HEK293 (cell line): ENCODE measurements around the gene TSC22D3.

ENCODE experiments used
- EGR2 ChIP-seq: fragments of 450-650 bp; formaldehyde crosslinking; IDR thresholded peaks from 2 replicates; pipeline ENCODE4 v1.5.1; 2016; ENCODE audit warnings: low read depth, missing biosample characterization, missing genetic modification characterization
- GLIS1 ChIP-seq: fragments of 450-650 bp; formaldehyde crosslinking; IDR thresholded peaks from 2 replicates; pipeline ENCODE4 v1.5.1; 2016; ENCODE audit warnings: missing biosample characterization, missing genetic modification characterization
- GLIS2 ChIP-seq: fragments of 450-650 bp; formaldehyde crosslinking; IDR thresholded peaks from 2 replicates; pipeline ENCODE4 v1.5.1; 2016; ENCODE audit warnings: missing biosample characterization, missing genetic modification characterization
- IKZF3 ChIP-seq: fragments of 450-650 bp; IDR thresholded peaks from 2 replicates; pipeline ENCODE4 v1.5.0; 2018; ENCODE audit warnings: missing biosample characterization, mild to moderate bottlenecking, missing genetic modification characterization, moderate library complexity
- KLF16 ChIP-seq: fragments of 450-650 bp; formaldehyde crosslinking; IDR thresholded peaks from 2 replicates; pipeline ENCODE4 v1.5.1; 2017; ENCODE audit warnings: missing biosample characterization, missing genetic modification characterization
- SETDB1 ChIP-seq: IDR thresholded peaks from one replicate; pipeline ENCODE4 v1.6.1; 2017; ENCODE audit warnings: mild to moderate bottlenecking, low read length, moderate library complexity, mixed read lengths; ENCODE audit not compliant: insufficient read length
- SP2 ChIP-seq: fragments of 450-650 bp; formaldehyde crosslinking; IDR thresholded peaks from 2 replicates; pipeline ENCODE4 v1.5.1; 2016; ENCODE audit warnings: missing biosample characterization, missing genetic modification characterization
- SP3 ChIP-seq: fragments of 450-650 bp; formaldehyde crosslinking; IDR thresholded peaks from 2 replicates; pipeline ENCODE4 v1.5.1; 2016; ENCODE audit warnings: missing biosample characterization, missing genetic modification characterization
- SP7 ChIP-seq: fragments of 450-650 bp; formaldehyde crosslinking; IDR thresholded peaks from 2 replicates; pipeline ENCODE4 v1.5.1; 2016; ENCODE audit warnings: missing biosample characterization, missing genetic modification characterization
- TRIM28 ChIP-seq: IDR thresholded peaks from 2 replicates; pipeline ENCODE4 v1.6.1; 2011; ENCODE audit warnings: low read length, control low read depth, borderline replicate concordance
- WT1 ChIP-seq: fragments of 450-650 bp; formaldehyde crosslinking; IDR thresholded peaks from 2 replicates; pipeline ENCODE4 v1.5.1; 2016; ENCODE audit warnings: missing biosample characterization, missing genetic modification characterization
- ZBTB48 ChIP-seq: fragments of 450-650 bp; formaldehyde crosslinking; IDR thresholded peaks from 2 replicates; pipeline ENCODE4 v1.5.1; 2016; ENCODE audit warnings: missing biosample characterization, missing genetic modification characterization
- ZEB2 ChIP-seq: fragments of 450-650 bp; formaldehyde crosslinking; IDR thresholded peaks from 2 replicates; pipeline ENCODE4 v1.5.1; 2016; ENCODE audit warnings: missing biosample characterization, missing genetic modification characterization
- ZFP41 ChIP-seq: fragments of 450-650 bp; formaldehyde crosslinking; IDR thresholded peaks from 2 replicates; pipeline ENCODE4 v1.5.1; 2016; ENCODE audit warnings: missing biosample characterization, missing genetic modification characterization, borderline replicate concordance
- ZNF223 ChIP-seq: fragments of 450-650 bp; formaldehyde crosslinking; IDR thresholded peaks from 2 replicates; pipeline ENCODE4 v1.5.1; 2016; ENCODE audit warnings: missing biosample characterization, missing genetic modification characterization
- ZNF23 ChIP-seq: fragments of 450-650 bp; formaldehyde crosslinking; IDR thresholded peaks from 2 replicates; pipeline ENCODE4 v1.5.1; 2016; ENCODE audit warnings: missing biosample characterization, missing genetic modification characterization, borderline replicate concordance
- ZNF426 ChIP-seq: fragments of 450-650 bp; formaldehyde crosslinking; IDR thresholded peaks from 2 replicates; pipeline ENCODE4 v1.5.1; 2017; ENCODE audit warnings: missing biosample characterization, missing genetic modification characterization, mild to moderate bottlenecking, inconsistent platforms, moderate library complexity
- ZNF596 ChIP-seq: fragments of 450-650 bp; IDR thresholded peaks from 2 replicates; pipeline ENCODE4 v1.5.0; 2018; ENCODE audit warnings: missing biosample characterization, mild to moderate bottlenecking, missing genetic modification characterization, moderate library complexity
- ZNF660 ChIP-seq: fragments of 450-650 bp; IDR thresholded peaks from 2 replicates; pipeline ENCODE4 v1.5.1; 2018; ENCODE audit warnings: missing biosample characterization, mild to moderate bottlenecking, missing genetic modification characterization
- ZNF664 ChIP-seq: fragments of 450-650 bp; formaldehyde crosslinking; IDR thresholded peaks from 2 replicates; pipeline ENCODE4 v1.5.1; 2016; ENCODE audit warnings: missing biosample characterization, missing genetic modification characterization
- ZNF76 ChIP-seq: fragments of 450-650 bp; formaldehyde crosslinking; IDR thresholded peaks from 2 replicates; pipeline ENCODE4; 2016; ENCODE audit warnings: low read depth, missing biosample characterization, missing genetic modification characterization, borderline replicate concordance
- ZNF792 ChIP-seq: fragments of 450-650 bp; formaldehyde crosslinking; IDR thresholded peaks from 2 replicates; pipeline ENCODE4 v1.5.1; 2016; ENCODE audit warnings: missing biosample characterization, missing genetic modification characterization
- TF ChIP-seq, protein P1 (sequence below): fragments of 450-650 bp; formaldehyde crosslinking; IDR thresholded peaks from 2 replicates; pipeline ENCODE4 v1.5.1; 2016; ENCODE audit warnings: missing biosample characterization, missing genetic modification characterization
- TF ChIP-seq, protein P2 (sequence below): fragments of 450-650 bp; formaldehyde crosslinking; IDR thresholded peaks from 2 replicates; pipeline ENCODE4 v1.5.1; 2016; ENCODE audit warnings: missing biosample characterization, missing genetic modification characterization
- TF ChIP-seq, protein P3 (sequence below): fragments of 450-650 bp; formaldehyde crosslinking; IDR thresholded peaks from 2 replicates; pipeline ENCODE4 v1.5.1; 2016; ENCODE audit warnings: missing biosample characterization, missing genetic modification characterization
- TF ChIP-seq, protein P4 (sequence below): sonication (generic); formaldehyde crosslinking; IDR thresholded peaks from 2 replicates; pipeline ENCODE4 v1.8.1; 2022; ENCODE audit warnings: mild to moderate bottlenecking, moderate library complexity, missing genetic modification reagents
- TF ChIP-seq, protein P5 (sequence below): IDR thresholded peaks from 2 replicates; pipeline ENCODE4 v1.6.1; 2011; ENCODE audit warnings: mild to moderate bottlenecking, low read depth, low read length, borderline replicate concordance
- TF ChIP-seq, protein P6 (sequence below): fragments of 450-650 bp; formaldehyde crosslinking; IDR thresholded peaks from 2 replicates; pipeline ENCODE4 v1.5.1; 2017; ENCODE audit warnings: missing biosample characterization, missing genetic modification characterization
- TF ChIP-seq, protein P7 (sequence below): fragments of 450-650 bp; formaldehyde crosslinking; IDR thresholded peaks from 2 replicates; pipeline ENCODE4 v1.5.1; 2016; ENCODE audit warnings: missing biosample characterization, missing genetic modification characterization

TSC22D3 gene

DNA sequence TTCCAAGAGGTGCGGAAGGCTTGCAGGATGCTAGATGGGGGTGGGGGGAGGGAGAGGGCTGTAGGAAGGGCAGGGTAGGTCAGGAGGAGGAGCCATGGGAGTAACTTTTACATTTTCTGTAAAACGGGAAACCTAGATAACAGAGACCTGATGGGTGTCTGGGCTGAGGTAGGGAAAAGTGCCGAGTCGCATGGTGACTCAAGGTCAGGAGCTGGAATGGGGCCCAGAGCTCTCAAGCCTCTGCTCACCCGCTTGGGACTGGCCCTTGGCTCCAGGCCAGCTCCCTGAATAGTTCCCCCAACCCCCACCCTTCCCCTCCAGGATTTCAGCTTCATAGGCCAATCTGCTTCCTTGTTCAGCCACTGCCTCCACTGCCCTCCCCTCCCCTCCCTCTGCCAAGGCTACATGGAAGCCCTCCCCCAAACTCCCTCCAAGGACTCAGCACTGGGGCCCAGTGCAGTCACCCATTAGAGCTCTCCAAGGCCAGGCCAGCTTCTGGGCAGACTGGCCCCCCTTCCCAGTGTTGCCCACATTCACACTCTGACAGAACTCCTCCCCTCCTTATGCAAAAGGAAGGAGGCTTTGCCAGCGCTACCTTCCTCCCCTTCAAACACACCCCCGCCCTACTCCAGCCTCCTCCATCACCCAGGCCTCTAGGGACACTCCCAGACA is 43.6 kb downstream of the TSC22D3 start (continued):
- TF ChIP-seq SETDB1 (no peak), ZNF76 (tag by site-specific recombination) (peak; percentile 19; the same call in 1 of the 2 replicates), ZFP41 (tag by site-specific recombination) (no peak), SP2 (peak; percentile 60), ZNF792 (tag by site-specific recombination) (no peak), GLIS2 (peak; percentile 60), SP3 (peak; percentile 40; the same call in 1 of the 2 replicates), ZBTB48 (tag by site-specific recombination) (peak; percentile 90), KLF16 (tag by site-specific recombination) (0 out of 2 replicates have a peak, but pooled peaks have one; percentile 50), TRIM28 (no peak; the same call in 1 of the 2 replicates), ZNF426 (tag by site-specific recombination) (no peak), ZNF23 (tag by site-specific recombination) (no peak), ZNF664 (tag by site-specific recombination) (no peak), ZEB2 (tag by site-specific recombination) (0 out of 2 replicates have a peak, but pooled peaks have one; percentile 25), ZNF223 (tag by site-specific recombination) (peak; percentile 98), ZNF596 (tag by site-specific recombination) (no peak), ZNF660 (tag by site-specific recombination) (peak; percentile 71; the same call in 1 of the 2 replicates), WT1 (tag by site-specific recombination) (peak; percentile 86), EGR2 (peak; percentile 78), SP7 (tag by site-specific recombination) (peak; percentile 63), IKZF3 (tag by site-specific recombination) (peak; percentile 45; the same call in 1 of the 2 replicates), GLIS1 (0 out of 2 replicates have a peak, but pooled peaks have one; percentile 24)
- TF ChIP-seq, protein P1, sequence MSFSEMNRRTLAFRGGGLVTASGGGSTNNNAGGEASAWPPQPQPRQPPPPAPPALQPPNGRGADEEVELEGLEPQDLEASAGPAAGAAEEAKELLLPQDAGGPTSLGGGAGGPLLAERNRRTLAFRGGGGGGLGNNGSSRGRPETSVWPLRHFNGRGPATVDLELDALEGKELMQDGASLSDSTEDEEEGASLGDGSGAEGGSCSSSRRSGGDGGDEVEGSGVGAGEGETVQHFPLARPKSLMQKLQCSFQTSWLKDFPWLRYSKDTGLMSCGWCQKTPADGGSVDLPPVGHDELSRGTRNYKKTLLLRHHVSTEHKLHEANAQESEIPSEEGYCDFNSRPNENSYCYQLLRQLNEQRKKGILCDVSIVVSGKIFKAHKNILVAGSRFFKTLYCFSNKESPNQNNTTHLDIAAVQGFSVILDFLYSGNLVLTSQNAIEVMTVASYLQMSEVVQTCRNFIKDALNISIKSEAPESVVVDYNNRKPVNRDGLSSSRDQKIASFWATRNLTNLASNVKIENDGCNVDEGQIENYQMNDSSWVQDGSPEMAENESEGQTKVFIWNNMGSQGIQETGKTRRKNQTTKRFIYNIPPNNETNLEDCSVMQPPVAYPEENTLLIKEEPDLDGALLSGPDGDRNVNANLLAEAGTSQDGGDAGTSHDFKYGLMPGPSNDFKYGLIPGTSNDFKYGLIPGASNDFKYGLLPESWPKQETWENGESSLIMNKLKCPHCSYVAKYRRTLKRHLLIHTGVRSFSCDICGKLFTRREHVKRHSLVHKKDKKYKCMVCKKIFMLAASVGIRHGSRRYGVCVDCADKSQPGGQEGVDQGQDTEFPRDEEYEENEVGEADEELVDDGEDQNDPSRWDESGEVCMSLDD (tag by site-specific recombination): no peak
- TF ChIP-seq, protein P2, sequence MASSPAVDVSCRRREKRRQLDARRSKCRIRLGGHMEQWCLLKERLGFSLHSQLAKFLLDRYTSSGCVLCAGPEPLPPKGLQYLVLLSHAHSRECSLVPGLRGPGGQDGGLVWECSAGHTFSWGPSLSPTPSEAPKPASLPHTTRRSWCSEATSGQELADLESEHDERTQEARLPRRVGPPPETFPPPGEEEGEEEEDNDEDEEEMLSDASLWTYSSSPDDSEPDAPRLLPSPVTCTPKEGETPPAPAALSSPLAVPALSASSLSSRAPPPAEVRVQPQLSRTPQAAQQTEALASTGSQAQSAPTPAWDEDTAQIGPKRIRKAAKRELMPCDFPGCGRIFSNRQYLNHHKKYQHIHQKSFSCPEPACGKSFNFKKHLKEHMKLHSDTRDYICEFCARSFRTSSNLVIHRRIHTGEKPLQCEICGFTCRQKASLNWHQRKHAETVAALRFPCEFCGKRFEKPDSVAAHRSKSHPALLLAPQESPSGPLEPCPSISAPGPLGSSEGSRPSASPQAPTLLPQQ (tag by site-specific recombination): peak; percentile 91
- TF ChIP-seq, protein P3, sequence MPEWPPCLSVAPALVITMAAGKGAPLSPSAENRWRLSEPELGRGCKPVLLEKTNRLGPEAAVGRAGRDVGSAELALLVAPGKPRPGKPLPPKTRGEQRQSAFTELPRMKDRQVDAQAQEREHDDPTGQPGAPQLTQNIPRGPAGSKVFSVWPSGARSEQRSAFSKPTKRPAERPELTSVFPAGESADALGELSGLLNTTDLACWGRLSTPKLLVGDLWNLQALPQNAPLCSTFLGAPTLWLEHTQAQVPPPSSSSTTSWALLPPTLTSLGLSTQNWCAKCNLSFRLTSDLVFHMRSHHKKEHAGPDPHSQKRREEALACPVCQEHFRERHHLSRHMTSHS: no peak
- TF ChIP-seq, protein P4, sequence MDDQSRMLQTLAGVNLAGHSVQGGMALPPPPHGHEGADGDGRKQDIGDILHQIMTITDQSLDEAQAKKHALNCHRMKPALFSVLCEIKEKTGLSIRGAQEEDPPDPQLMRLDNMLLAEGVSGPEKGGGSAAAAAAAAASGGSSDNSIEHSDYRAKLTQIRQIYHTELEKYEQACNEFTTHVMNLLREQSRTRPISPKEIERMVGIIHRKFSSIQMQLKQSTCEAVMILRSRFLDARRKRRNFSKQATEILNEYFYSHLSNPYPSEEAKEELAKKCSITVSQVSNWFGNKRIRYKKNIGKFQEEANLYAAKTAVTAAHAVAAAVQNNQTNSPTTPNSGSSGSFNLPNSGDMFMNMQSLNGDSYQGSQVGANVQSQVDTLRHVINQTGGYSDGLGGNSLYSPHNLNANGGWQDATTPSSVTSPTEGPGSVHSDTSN (CRISPR knock-in tag): no peak
- TF ChIP-seq, protein P5, sequence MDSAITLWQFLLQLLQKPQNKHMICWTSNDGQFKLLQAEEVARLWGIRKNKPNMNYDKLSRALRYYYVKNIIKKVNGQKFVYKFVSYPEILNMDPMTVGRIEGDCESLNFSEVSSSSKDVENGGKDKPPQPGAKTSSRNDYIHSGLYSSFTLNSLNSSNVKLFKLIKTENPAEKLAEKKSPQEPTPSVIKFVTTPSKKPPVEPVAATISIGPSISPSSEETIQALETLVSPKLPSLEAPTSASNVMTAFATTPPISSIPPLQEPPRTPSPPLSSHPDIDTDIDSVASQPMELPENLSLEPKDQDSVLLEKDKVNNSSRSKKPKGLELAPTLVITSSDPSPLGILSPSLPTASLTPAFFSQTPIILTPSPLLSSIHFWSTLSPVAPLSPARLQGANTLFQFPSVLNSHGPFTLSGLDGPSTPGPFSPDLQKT: no peak
- TF ChIP-seq, protein P6, sequence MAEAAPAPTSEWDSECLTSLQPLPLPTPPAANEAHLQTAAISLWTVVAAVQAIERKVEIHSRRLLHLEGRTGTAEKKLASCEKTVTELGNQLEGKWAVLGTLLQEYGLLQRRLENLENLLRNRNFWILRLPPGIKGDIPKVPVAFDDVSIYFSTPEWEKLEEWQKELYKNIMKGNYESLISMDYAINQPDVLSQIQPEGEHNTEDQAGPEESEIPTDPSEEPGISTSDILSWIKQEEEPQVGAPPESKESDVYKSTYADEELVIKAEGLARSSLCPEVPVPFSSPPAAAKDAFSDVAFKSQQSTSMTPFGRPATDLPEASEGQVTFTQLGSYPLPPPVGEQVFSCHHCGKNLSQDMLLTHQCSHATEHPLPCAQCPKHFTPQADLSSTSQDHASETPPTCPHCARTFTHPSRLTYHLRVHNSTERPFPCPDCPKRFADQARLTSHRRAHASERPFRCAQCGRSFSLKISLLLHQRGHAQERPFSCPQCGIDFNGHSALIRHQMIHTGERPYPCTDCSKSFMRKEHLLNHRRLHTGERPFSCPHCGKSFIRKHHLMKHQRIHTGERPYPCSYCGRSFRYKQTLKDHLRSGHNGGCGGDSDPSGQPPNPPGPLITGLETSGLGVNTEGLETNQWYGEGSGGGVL (tag by site-specific recombination): peak; percentile 96
- TF ChIP-seq, protein P7, sequence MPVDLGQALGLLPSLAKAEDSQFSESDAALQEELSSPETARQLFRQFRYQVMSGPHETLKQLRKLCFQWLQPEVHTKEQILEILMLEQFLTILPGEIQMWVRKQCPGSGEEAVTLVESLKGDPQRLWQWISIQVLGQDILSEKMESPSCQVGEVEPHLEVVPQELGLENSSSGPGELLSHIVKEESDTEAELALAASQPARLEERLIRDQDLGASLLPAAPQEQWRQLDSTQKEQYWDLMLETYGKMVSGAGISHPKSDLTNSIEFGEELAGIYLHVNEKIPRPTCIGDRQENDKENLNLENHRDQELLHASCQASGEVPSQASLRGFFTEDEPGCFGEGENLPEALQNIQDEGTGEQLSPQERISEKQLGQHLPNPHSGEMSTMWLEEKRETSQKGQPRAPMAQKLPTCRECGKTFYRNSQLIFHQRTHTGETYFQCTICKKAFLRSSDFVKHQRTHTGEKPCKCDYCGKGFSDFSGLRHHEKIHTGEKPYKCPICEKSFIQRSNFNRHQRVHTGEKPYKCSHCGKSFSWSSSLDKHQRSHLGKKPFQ (tag by site-specific recombination): 0 out of 2 replicates have a peak, but pooled peaks have one; percentile 50
